Glomerular visceral epithelial cell (primary cell): ENCODE measurements around the gene ASTN2.

Source experiments
- DNase-seq: peaks from one replicate; pipeline ENCODE4 v3.0.0-alpha.2; 2016; ENCODE audit errors: extremely low spot score

Gene ASTN2

GRCh38 chr9:117245175-117245829 is 169.6 kb downstream of the ASTN2 start:
- no peak for DNase-seq

GRCh38 chr9:117242082-117242481 is 172.8 kb downstream of the ASTN2 start:
- DNase-seq, result no peak

- no peak for DNase-seq
Measured at GRCh38 chr9:117239428-117239827, 175.4 kb downstream of the ASTN2 start.

GRCh38 chr9:117234103-117234502 is 180.8 kb downstream of the ASTN2 start:
- no peak for DNase-seq

GRCh38 chr9:117233016-117233415 is 181.8 kb downstream of the ASTN2 start:
- DNase-seq, result no peak

- DNase-seq, result no peak
Measured at GRCh38 chr9:117232281-117232680, 182.6 kb downstream of the ASTN2 start.

- no peak for DNase-seq
Measured at GRCh38 chr9:117231012-117231411, 183.8 kb downstream of the ASTN2 start.

GRCh38 chr9:117224695-117225094 is 190.2 kb downstream of the ASTN2 start:
- DNase-seq, result peak; percentile 21

GRCh38 chr9:117218951-117219350 is 195.9 kb downstream of the ASTN2 start:
- DNase-seq, result no peak

- no peak for DNase-seq
Measured at GRCh38 chr9:117214416-117214815, 200.4 kb downstream of the ASTN2 start.

GRCh38 chr9:117211280-117211679 is 203.6 kb downstream of the ASTN2 start:
- DNase-seq, result no peak

- DNase-seq, result no peak
Measured at GRCh38 chr9:117205806-117206205, 209.1 kb downstream of the ASTN2 start.

GRCh38 chr9:117204971-117205370 is 209.9 kb downstream of the ASTN2 start:
- no peak for DNase-seq

- no peak for DNase-seq
Measured at GRCh38 chr9:117191504-117192261, 223.2 kb downstream of the ASTN2 start.

- DNase-seq, result peak; percentile 39
Measured at GRCh38 chr9:117189121-117189520, 225.7 kb downstream of the ASTN2 start.

- DNase-seq, result no peak
Measured at GRCh38 chr9:117188394-117188793, 226.5 kb downstream of the ASTN2 start.

GRCh38 chr9:117187498-117187897 is 227.4 kb downstream of the ASTN2 start:
- DNase-seq, result no peak

- DNase-seq, result no peak
Measured at GRCh38 chr9:117184173-117184572, 230.7 kb downstream of the ASTN2 start.

- DNase-seq, result no peak
Measured at GRCh38 chr9:117182046-117182445, 232.8 kb downstream of the ASTN2 start.

- no peak for DNase-seq
Measured at GRCh38 chr9:117180896-117181445, 233.9 kb downstream of the ASTN2 start.

- DNase-seq, result peak; percentile 40
Measured at GRCh38 chr9:117178596-117179375, 236.1 kb downstream of the ASTN2 start.

- no peak for DNase-seq
Measured at GRCh38 chr9:117170567-117170966, 244.3 kb downstream of the ASTN2 start.
